GM12878 (cell line): ENCODE data around the gene ATXN2. TPM values are rescaled to one million over a fixed set of nuclear protein-coding genes. Genes with fewer than 3 reads are reported as not detected.

ENCODE experiments used
- BHLHE40 ChIP-seq, 2 experiments: fragments of 450-650 bp in 1 of 2; IDR thresholded peaks; 2 replicates each; pipeline ENCODE4 v1.6.1; 2011 to 2017; ENCODE audit warnings: low read depth in 2 of 2, borderline replicate concordance in 1 of 2, improper control_type of control experiment in 1 of 2, low read length in 1 of 2, mild to moderate bottlenecking in 1 of 2
- CEBPB ChIP-seq, 2 experiments: fragments of 150-350 bp in 1 of 2; IDR thresholded peaks; 2 replicates each; pipeline ENCODE4 v1.6.1; 2012 to 2014; ENCODE audit warnings: low read depth in 2 of 2, low read length in 2 of 2, borderline replicate concordance in 1 of 2, inconsistent platforms in 1 of 2
- DPF2 ChIP-seq: fragments of 450-650 bp; IDR thresholded peaks from 2 replicates; pipeline ENCODE4 v1.6.1; 2017; ENCODE audit warnings: mild to moderate bottlenecking
- EGR1 ChIP-seq, 2 experiments: IDR thresholded peaks; 1 replicate in 1 of 2; 2 replicates in 1 of 2; pipeline ENCODE4 v1.6.1; 2011 to 2012; ENCODE audit warnings: low read depth in 2 of 2, low read length in 2 of 2, borderline replicate concordance in 1 of 2, mild to moderate bottlenecking in 1 of 2, moderate library complexity in 1 of 2
- FOXM1 ChIP-seq: IDR thresholded peaks from 2 replicates; pipeline ENCODE4 v1.6.1; 2012; ENCODE audit warnings: low read depth, mild to moderate bottlenecking, inconsistent platforms, low read length, moderate library complexity
- GATAD2B ChIP-seq: fragments of 450-650 bp; conservative IDR thresholded peaks from 2 replicates; pipeline ENCODE4 v1.6.1; 2017; ENCODE audit warnings: low read depth, mild to moderate bottlenecking, moderate library complexity
- IRF3 ChIP-seq: fragments of 450-650 bp; IDR thresholded peaks from 2 replicates; pipeline ENCODE4 v1.6.1; 2014; ENCODE audit warnings: mild to moderate bottlenecking
- JUND ChIP-seq: IDR thresholded peaks from 2 replicates; pipeline ENCODE4 v1.6.1; 2012; ENCODE audit warnings: low read depth, mild to moderate bottlenecking, low read length, improper control_type of control experiment, moderate library complexity
- NFYA ChIP-seq: IDR thresholded peaks from 2 replicates; pipeline ENCODE4 v1.6.1; 2011; ENCODE audit warnings: low read depth, mild to moderate bottlenecking, low read length, improper control_type of control experiment, borderline replicate concordance
- PAX8 ChIP-seq: fragments of 450-650 bp; IDR thresholded peaks from 2 replicates; pipeline ENCODE4 v1.6.1; 2017; ENCODE audit warnings: mild to moderate bottlenecking, moderate library complexity
- PKNOX1 ChIP-seq: fragments of 450-650 bp; IDR thresholded peaks from 2 replicates; pipeline ENCODE4 v1.6.1; 2016; ENCODE audit warnings: mild to moderate bottlenecking
- PML ChIP-seq: IDR thresholded peaks from 2 replicates; pipeline ENCODE4 v1.6.1; 2012; ENCODE audit warnings: low read length, inconsistent platforms
- POLR2A ChIP-seq: IDR thresholded peaks from 2 replicates; pipeline ENCODE4 v1.6.1; 2011; ENCODE audit warnings: low read depth, mild to moderate bottlenecking, low read length
- POLR2AphosphoS2 ChIP-seq: IDR thresholded peaks from 2 replicates; pipeline ENCODE4 v1.6.1; 2011; ENCODE audit warnings: low read depth, mild to moderate bottlenecking, low read length, improper control_type of control experiment, moderate library complexity
- RB1 ChIP-seq: fragments of 450-650 bp; formaldehyde crosslinking; IDR thresholded peaks from 2 replicates; pipeline ENCODE4 v1.6.1; 2017; ENCODE audit warnings: mild to moderate bottlenecking, borderline replicate concordance
- SIX5 ChIP-seq: IDR thresholded peaks from 2 replicates; pipeline ENCODE4 v1.6.1; 2011; ENCODE audit warnings: mild to moderate bottlenecking, low read depth, low read length, moderate library complexity; ENCODE audit not compliant: severe bottlenecking
- SMC3 ChIP-seq: IDR thresholded peaks from 2 replicates; pipeline ENCODE4 v1.6.1; 2011; ENCODE audit warnings: low read length, improper control_type of control experiment, borderline replicate concordance
- YBX1 ChIP-seq: fragments of 450-650 bp; IDR thresholded peaks from 2 replicates; pipeline ENCODE4 v1.6.1; 2016; ENCODE audit warnings: antibody characterized with exemption
- ZBED1 ChIP-seq: IDR thresholded peaks from 2 replicates; pipeline ENCODE4 v1.6.1; 2016; ENCODE audit warnings: borderline replicate concordance
- polyA plus RNA-seq, 11 experiments: library from polyadenylated mRNA; depleted of rRNA in 4 of 11; unstranded in 6 of 11; stranded (reverse) in 5 of 11; fragments of >200 nt; fragmentation: Nextera tagmentation in 4 of 11; fragmentation: Illumina TruSeq in 1 of 11; extraction: Ambion mirVana in 4 of 11; extraction: Trizol in 1 of 11; gene quantifications; 1 replicate in 1 of 11; 2 replicates in 10 of 11; pipeline versions ENCODE4 v1.2.1 to v1.2.3, GENCODE V29; 2011 to 2016; ENCODE audit warnings: inconsistent platforms in 2 of 11, missing spikeins in 2 of 11, low read depth in 1 of 11
- total RNA-seq, 4 experiments: library from RNA; depleted of rRNA in 3 of 4; stranded (reverse); fragments of >200 nt in 3 of 4; fragmentation: Illumina TruSeq in 1 of 4; extraction: Trizol in 1 of 4; gene quantifications; 2 replicates each; pipeline versions ENCODE4 v1.2.1 to v1.2.3, GENCODE V29; 2013 to 2021
- TF ChIP-seq, protein P1 (sequence below): fragments of 450-650 bp; conservative IDR thresholded peaks from 2 replicates; pipeline ENCODE4 v1.6.1; 2017; ENCODE audit warnings: mild to moderate bottlenecking, moderate library complexity
- TF ChIP-seq, protein P2 (sequence below): fragments of 450-650 bp; IDR thresholded peaks from 2 replicates; pipeline ENCODE4 v1.6.1; 2018; ENCODE audit warnings: borderline replicate concordance, mild to moderate bottlenecking; ENCODE audit not compliant: partially characterized antibody
- TF ChIP-seq, protein P3 (sequence below): IDR thresholded peaks from 2 replicates; pipeline ENCODE4 v1.6.1; 2011; ENCODE audit warnings: borderline replicate concordance, low read depth, mild to moderate bottlenecking, moderate library complexity, mixed read lengths, low read length; ENCODE audit not compliant: insufficient read depth; ENCODE audit errors: extremely low read length

The ATXN2 gene
- total and polyA plus RNA-seq, 10 of the 15 experiments (the other 5 are each of a cell fraction or from before 2014, with no cell fraction given) = 8.8 to 31.5 (median 19.0) TPM

DNA sequence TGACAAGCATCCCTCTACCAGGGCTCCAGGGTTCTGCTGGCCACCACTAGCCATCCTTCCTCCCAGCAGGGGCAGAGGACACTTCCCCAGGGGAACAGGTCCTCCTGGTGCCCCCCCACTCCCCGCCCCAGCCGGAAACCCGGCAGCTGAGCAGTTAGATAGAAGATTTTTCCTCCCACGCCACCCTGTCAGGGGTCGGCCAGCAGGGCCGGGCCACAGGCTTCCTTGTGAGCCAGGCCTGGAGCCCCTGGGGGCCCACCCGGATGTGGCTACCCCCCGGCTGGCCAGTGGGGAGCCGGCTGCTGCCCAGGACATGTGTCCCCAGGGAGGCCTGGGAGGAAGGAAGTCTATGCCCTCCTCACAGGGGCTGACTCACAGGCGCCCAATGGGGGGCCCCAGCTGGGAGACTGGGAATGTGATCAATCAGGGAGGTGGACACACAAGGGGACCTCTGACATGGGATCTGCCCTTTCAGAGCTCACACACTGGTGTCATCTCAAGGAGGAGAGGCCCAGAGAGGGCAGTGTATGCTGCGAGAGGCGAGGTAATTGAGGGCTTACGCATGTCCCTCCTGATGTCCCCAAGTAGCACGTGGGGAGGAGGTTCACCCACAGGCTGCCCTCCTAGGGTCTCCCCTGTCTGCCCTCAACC, 189.2 kb downstream of the ATXN2 start (continued):
- TF ChIP-seq, protein P1, sequence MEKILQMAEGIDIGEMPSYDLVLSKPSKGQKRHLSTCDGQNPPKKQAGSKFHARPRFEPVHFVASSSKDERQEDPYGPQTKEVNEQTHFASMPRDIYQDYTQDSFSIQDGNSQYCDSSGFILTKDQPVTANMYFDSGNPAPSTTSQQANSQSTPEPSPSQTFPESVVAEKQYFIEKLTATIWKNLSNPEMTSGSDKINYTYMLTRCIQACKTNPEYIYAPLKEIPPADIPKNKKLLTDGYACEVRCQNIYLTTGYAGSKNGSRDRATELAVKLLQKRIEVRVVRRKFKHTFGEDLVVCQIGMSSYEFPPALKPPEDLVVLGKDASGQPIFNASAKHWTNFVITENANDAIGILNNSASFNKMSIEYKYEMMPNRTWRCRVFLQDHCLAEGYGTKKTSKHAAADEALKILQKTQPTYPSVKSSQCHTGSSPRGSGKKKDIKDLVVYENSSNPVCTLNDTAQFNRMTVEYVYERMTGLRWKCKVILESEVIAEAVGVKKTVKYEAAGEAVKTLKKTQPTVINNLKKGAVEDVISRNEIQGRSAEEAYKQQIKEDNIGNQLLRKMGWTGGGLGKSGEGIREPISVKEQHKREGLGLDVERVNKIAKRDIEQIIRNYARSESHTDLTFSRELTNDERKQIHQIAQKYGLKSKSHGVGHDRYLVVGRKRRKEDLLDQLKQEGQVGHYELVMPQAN = peak; percentile 19; the same call in 1 of the 2 replicates
- TF ChIP-seq CEBPB (IDR thresholded peaks at IDR 0.05; ENCODE audit: borderline replicate concordance in 1 of 2, low read depth in 2 of 2, low read length in 2 of 2) (no peak), FOXM1 (no peak), PML (no peak), IRF3 (no peak), SIX5 (no peak), BHLHE40 (IDR thresholded peaks at IDR 0.05; ENCODE audit: borderline replicate concordance in 1 of 2, low read depth in 2 of 2, low read length in 1 of 2) (peak in 1 of 2 experiments; percentile 12; a peak in 1 of 4 replicates), POLR2A (no peak), JUND (no peak), ZBED1 (no peak), POLR2AphosphoS2 (no peak), RB1 (no peak), EGR1 (IDR thresholded peaks at IDR 0.05; ENCODE audit: borderline replicate concordance in 1 of 2, low read depth in 2 of 2, low read length in 2 of 2) (peak in 1 of 2 experiments; percentile 62; a peak in 2 of 3 replicates), SMC3 (no peak), DPF2 (peak; percentile 44; the same call in 1 of the 2 replicates), GATAD2B (peak; percentile 41; the same call in 1 of the 2 replicates), NFYA (no peak), PKNOX1 (no peak), YBX1 (no peak), PAX8 (no peak)
- TF ChIP-seq, protein P2, sequence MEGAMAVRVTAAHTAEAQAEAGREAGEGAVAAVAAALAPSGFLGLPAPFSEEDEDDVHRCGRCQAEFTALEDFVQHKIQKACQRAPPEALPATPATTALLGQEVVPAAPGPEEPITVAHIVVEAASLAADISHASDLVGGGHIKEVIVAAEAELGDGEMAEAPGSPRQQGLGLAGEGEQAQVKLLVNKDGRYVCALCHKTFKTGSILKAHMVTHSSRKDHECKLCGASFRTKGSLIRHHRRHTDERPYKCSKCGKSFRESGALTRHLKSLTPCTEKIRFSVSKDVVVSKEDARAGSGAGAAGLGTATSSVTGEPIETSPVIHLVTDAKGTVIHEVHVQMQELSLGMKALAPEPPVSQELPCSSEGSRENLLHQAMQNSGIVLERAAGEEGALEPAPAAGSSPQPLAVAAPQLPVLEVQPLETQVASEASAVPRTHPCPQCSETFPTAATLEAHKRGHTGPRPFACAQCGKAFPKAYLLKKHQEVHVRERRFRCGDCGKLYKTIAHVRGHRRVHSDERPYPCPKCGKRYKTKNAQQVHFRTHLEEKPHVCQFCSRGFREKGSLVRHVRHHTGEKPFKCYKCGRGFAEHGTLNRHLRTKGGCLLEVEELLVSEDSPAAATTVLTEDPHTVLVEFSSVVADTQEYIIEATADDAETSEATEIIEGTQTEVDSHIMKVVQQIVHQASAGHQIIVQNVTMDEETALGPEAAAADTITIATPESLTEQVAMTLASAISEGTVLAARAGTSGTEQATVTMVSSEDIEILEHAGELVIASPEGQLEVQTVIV = no peak
- TF ChIP-seq, protein P3, sequence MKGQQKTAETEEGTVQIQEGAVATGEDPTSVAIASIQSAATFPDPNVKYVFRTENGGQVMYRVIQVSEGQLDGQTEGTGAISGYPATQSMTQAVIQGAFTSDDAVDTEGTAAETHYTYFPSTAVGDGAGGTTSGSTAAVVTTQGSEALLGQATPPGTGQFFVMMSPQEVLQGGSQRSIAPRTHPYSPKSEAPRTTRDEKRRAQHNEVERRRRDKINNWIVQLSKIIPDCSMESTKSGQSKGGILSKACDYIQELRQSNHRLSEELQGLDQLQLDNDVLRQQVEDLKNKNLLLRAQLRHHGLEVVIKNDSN = no peak
